Endothelial cell of umbilical vein (primary cell): ENCODE results near the gene C16orf86.

Experiments used
- EZH2 ChIP-seq: IDR thresholded peaks from 2 replicates; pipeline ENCODE4 v1.6.1; 2012; ENCODE audit warnings: borderline replicate concordance, low read depth, mild to moderate bottlenecking, moderate library complexity, low read length, inconsistent platforms; ENCODE audit not compliant: severe bottlenecking
- FOS ChIP-seq: IDR thresholded peaks from 2 replicates; pipeline ENCODE4 v1.6.1; 2011; ENCODE audit warnings: mild to moderate bottlenecking, low read length, moderate library complexity, borderline replicate concordance; ENCODE audit not compliant: insufficient read depth
- POLR2AphosphoS5 ChIP-seq: IDR thresholded peaks from 2 replicates; pipeline ENCODE4 v1.6.1; 2012; ENCODE audit warnings: low read depth, mild to moderate bottlenecking, control low read depth, low read length, moderate library complexity; ENCODE audit not compliant: insufficient read depth
- TF ChIP-seq, protein P1 (sequence below), 2 donors: IDR thresholded peaks; 1 replicate in 1 of 2; 2 replicates in 1 of 2; pipeline ENCODE4 v1.5.1; 2011; ENCODE audit warnings: low read length in 2 of 2, mild to moderate bottlenecking in 2 of 2, moderate library complexity in 2 of 2, control low read depth in 1 of 2, inconsistent platforms in 1 of 2, low read depth in 1 of 2; ENCODE audit not compliant: insufficient read depth in 1 of 2; ENCODE audit errors: extremely low read depth in 1 of 2

- TF ChIP-seq, protein P1, sequence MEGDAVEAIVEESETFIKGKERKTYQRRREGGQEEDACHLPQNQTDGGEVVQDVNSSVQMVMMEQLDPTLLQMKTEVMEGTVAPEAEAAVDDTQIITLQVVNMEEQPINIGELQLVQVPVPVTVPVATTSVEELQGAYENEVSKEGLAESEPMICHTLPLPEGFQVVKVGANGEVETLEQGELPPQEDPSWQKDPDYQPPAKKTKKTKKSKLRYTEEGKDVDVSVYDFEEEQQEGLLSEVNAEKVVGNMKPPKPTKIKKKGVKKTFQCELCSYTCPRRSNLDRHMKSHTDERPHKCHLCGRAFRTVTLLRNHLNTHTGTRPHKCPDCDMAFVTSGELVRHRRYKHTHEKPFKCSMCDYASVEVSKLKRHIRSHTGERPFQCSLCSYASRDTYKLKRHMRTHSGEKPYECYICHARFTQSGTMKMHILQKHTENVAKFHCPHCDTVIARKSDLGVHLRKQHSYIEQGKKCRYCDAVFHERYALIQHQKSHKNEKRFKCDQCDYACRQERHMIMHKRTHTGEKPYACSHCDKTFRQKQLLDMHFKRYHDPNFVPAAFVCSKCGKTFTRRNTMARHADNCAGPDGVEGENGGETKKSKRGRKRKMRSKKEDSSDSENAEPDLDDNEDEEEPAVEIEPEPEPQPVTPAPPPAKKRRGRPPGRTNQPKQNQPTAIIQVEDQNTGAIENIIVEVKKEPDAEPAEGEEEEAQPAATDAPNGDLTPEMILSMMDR (IDR thresholded peaks at IDR 0.05; ENCODE audit: extremely low read depth in 1 of 2, insufficient read depth in 1 of 2, low read depth in 1 of 2, low read length in 2 of 2): no peak
- TF ChIP-seq POLR2AphosphoS5 (no peak), FOS (no peak), EZH2 (no peak)
These were observed 19.4 kb upstream of the C16orf86 start for GRCh38 chr16:67647111-67647651.
